ENCODE data around the gene NEDD4.
"Not testable (repeated sequence)": the region's sequence is repeated elsewhere in the genome, so short reads cannot be mapped to it uniquely, and the experiment has no call there.

Gene NEDD4

GRCh38 chr15:55785593-55785992 is 207.8 kb downstream of the NEDD4 start:
- not testable (repeated sequence) for DNase-seq (ENCODE audit: low read depth in 1 of 2, low spot score in 1 of 2)

- no peak for DNase-seq (ENCODE audit: low read depth in 1 of 2, low spot score in 1 of 2)
Observed at GRCh38 chr15:55784286-55784685, 209.1 kb downstream of the NEDD4 start.

- DNase-seq (ENCODE audit: low read depth in 1 of 2, low spot score in 1 of 2) = no peak
Observed at GRCh38 chr15:55782901-55783300, 210.5 kb downstream of the NEDD4 start.

- no peak for DNase-seq (ENCODE audit: low read depth in 1 of 2, low spot score in 1 of 2)
Observed at GRCh38 chr15:55780292-55780691, 213.1 kb downstream of the NEDD4 start.

GRCh38 chr15:55778932-55779331 is 214.5 kb downstream of the NEDD4 start:
- no peak for DNase-seq (ENCODE audit: low read depth in 1 of 2, low spot score in 1 of 2)

Measured in activated T-helper 1 cell treated with anti-CD3 and anti-CD28 coated beads, Interleukin-2, amount 50 U/mL, for 16 hours (primary cell).